Measurements from ENCODE around the gene TSPAN15.
A peak's percentile ranks its signal among the peaks of the same experiment; 100 is the strongest.
"Not testable (repeated sequence)": the region's sequence is repeated elsewhere in the genome, so short reads cannot be mapped to it uniquely, and the experiment has no call there.

TSPAN15 gene

GRCh38 chr10:69445041-69445440, 6.2 kb upstream of the TSPAN15 start:
- DNase-seq (ENCODE audit: low read depth) = no peak
- H3K4me3 ChIP-seq (ENCODE audit: low read length) = no peak overlapping the region
- TF ChIP-seq CTCF (conservative IDR thresholded peaks at IDR 0.05; ENCODE audit: low read length) = no peak

GRCh38 chr10:69446229-69446628, 5.0 kb upstream of the TSPAN15 start:
- no peak for TF ChIP-seq CTCF (conservative IDR thresholded peaks at IDR 0.05; ENCODE audit: low read length)
- peak; percentile 58 for DNase-seq (ENCODE audit: low read depth)
- H3K4me3 ChIP-seq (ENCODE audit: low read length) = no peak overlapping the region

- DNase-seq (ENCODE audit: low read depth) = peak; percentile 82
- no peak for TF ChIP-seq CTCF (conservative IDR thresholded peaks at IDR 0.05; ENCODE audit: low read length)
- H3K4me3 ChIP-seq (ENCODE audit: low read length) = no peak overlapping the region
Measured at GRCh38 chr10:69446650-69447151, 4.6 kb upstream of the TSPAN15 start.

GRCh38 chr10:69449841-69450240, 1.4 kb upstream of the TSPAN15 start:
- peak; percentile 66 for DNase-seq (ENCODE audit: low read depth)
- peak; percentile 55 for TF ChIP-seq CTCF (conservative IDR thresholded peaks at IDR 0.05; ENCODE audit: low read length)
- no peak overlapping the region for H3K4me3 ChIP-seq (ENCODE audit: low read length)

GRCh38 chr10:69450395-69450794, 870 bp upstream of the TSPAN15 start:
- not testable (repeated sequence) for H3K4me3 ChIP-seq (ENCODE audit: low read length); DNase-seq (ENCODE audit: low read depth)

GRCh38 chr10:69451784-69452251, 553 bp downstream of the TSPAN15 start:
- no peak for DNase-seq (ENCODE audit: low read depth)
- peak overlapping the region; percentile 54 for H3K4me3 ChIP-seq (ENCODE audit: low read length)
- TF ChIP-seq CTCF (conservative IDR thresholded peaks at IDR 0.05; ENCODE audit: low read length) = no peak

- no peak for DNase-seq (ENCODE audit: low read depth)
- no peak overlapping the region for H3K4me3 ChIP-seq (ENCODE audit: low read length)
- no peak for TF ChIP-seq CTCF (conservative IDR thresholded peaks at IDR 0.05; ENCODE audit: low read length)
Measured at GRCh38 chr10:69452676-69453415, 1.6 kb downstream of the TSPAN15 start.
